Measurements from ENCODE around the gene HEYL. TPM values are rescaled to one million over a fixed set of nuclear protein-coding genes. Genes with fewer than 3 reads are reported as not detected.

The HEYL gene
- total RNA-seq, 2 donors from 2014 or later = 28.1 to 35.4 TPM

DNA sequence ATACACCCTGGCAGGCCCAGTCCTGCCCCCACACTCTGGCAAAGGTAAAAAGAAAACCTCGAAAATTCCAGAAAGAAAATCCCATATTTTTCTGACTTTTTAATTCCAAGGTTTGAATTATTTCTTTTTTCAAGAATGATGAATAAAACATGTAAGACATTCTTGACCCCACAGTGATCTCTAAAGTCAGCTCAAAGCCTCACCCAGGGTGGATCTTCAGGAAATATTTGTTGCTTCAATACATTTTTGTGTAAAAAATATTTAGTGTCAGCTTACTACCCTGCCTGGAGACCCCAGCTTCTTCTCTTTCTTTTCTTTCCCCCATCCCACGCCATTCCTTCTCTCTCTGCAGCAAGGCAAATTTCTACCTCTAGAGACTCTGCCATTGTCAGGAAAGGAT is 39.4 kb upstream of the HEYL start:
- Histone ChIP-seq H3K4me3 (no peak overlapping the region), H3K36me3 (no peaks in the 10 kb centered on the region), H3K9me3 (no peaks in the 10 kb centered on the region), H3K4me1 (peaks cover 0 to 8% of the 10 kb centered on the region in 2 donors), H3K27me3 (no peaks in the 10 kb centered on the region), H3K27ac (no peak overlapping the region)
- TF ChIP-seq, protein P1, sequence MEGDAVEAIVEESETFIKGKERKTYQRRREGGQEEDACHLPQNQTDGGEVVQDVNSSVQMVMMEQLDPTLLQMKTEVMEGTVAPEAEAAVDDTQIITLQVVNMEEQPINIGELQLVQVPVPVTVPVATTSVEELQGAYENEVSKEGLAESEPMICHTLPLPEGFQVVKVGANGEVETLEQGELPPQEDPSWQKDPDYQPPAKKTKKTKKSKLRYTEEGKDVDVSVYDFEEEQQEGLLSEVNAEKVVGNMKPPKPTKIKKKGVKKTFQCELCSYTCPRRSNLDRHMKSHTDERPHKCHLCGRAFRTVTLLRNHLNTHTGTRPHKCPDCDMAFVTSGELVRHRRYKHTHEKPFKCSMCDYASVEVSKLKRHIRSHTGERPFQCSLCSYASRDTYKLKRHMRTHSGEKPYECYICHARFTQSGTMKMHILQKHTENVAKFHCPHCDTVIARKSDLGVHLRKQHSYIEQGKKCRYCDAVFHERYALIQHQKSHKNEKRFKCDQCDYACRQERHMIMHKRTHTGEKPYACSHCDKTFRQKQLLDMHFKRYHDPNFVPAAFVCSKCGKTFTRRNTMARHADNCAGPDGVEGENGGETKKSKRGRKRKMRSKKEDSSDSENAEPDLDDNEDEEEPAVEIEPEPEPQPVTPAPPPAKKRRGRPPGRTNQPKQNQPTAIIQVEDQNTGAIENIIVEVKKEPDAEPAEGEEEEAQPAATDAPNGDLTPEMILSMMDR (IDR thresholded peaks at IDR 0.05) = no peak
- no peak for DNase-seq (ENCODE audit: low spot score)

DNA sequence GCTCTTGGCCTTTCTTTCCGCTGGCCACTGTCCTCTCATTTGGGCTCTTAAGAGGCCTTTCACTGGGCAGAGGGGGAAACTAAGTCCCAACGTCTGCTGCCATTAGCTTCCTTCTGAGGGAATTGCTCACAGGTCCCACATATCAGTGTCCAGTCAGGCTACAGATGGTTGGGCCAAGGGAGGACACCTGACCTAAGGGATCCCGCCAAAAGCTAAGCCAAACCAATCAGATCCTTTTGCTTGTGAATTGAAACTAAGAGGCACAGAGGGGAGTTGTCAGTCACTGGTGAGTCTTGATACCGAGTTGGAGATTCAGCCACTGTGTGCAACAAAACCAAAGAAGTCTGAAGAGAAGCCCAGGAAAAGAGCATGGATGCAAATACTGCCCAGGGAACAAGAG is 38.2 kb upstream of the HEYL start:
- TF ChIP-seq, protein P1 (IDR thresholded peaks at IDR 0.05) = no peak
- no peak overlapping the region for H3K27ac ChIP-seq

DNA sequence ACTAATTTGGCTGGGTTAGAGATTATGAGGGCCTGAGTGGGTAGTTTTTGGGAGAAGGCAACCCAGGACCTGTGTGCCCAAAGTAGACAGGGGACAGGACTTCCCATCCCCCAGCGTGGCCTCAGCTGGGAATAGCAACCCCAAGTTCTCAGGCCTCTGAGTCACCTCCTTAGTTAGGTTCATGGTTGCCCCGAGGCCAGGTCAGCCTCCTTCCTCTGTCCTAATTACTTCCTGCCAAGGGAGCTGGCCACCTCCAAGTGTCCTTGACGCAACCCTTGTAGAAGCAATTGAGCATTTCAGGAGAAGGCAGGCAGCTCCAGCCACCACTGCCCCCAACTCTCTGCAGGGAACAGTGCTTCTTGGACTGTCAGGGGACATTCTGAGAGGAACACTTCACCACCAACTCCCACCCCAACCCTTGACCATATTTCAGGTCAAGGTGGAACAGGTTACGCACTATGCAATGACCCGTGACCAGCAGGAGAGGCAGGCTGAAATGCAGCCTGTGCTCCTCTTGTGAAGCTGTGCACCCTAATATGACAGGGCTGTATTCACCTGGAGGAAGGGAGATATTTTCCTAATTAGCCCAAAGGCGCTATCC is 37.6 kb upstream of the HEYL start:
- H3K9me3 ChIP-seq = no peaks in the 10 kb centered on the region
- no peaks in the 10 kb centered on the region for H3K36me3 ChIP-seq
- DNase-seq (ENCODE audit: low spot score) = no peak
- TF ChIP-seq, protein P1 (IDR thresholded peaks at IDR 0.05) = no peak
- peaks cover 0 to 7% of the 10 kb centered on the region in 2 donors for H3K4me1 ChIP-seq
- H3K27me3 ChIP-seq = no peaks in the 10 kb centered on the region
- no peak overlapping the region for H3K4me3 ChIP-seq
- H3K27ac ChIP-seq = no peak overlapping the region

More for the DNA sequence above, 38.2 kb upstream of the HEYL start:
- Histone ChIP-seq H3K27me3 (no peaks in the 10 kb centered on the region), H3K4me3 (no peak overlapping the region), H3K4me1 (peaks cover 0 to under 1% of the 10 kb centered on the region in 2 donors), H3K36me3 (no peaks in the 10 kb centered on the region), H3K9me3 (no peaks in the 10 kb centered on the region)
- DNase-seq (ENCODE audit: low spot score) = no peak

GRCh38 chr1:39675220-39675619 is 35.8 kb upstream of the HEYL start:
- Histone ChIP-seq H3K9me3 (no peaks in the 10 kb centered on the region), H3K27me3 (no peaks in the 10 kb centered on the region), H3K4me1 (peaks cover 0 to 24% of the 10 kb centered on the region in 2 donors), H3K36me3 (no peaks in the 10 kb centered on the region), H3K27ac (no peak overlapping the region), H3K4me3 (no peak overlapping the region)
- no peak for DNase-seq (ENCODE audit: low spot score)
- TF ChIP-seq, protein P1 (IDR thresholded peaks at IDR 0.05) = no peak

GRCh38 chr1:39673215-39673614 is 33.8 kb upstream of the HEYL start:
- H3K27me3 ChIP-seq = no peaks in the 10 kb centered on the region
- no peak for DNase-seq (ENCODE audit: low spot score)
- H3K9me3 ChIP-seq = no peaks in the 10 kb centered on the region
- no peak overlapping the region for H3K4me3 ChIP-seq
- H3K27ac ChIP-seq = no peak overlapping the region
- H3K4me1 ChIP-seq = peaks cover 0 to 37% of the 10 kb centered on the region in 2 donors
- TF ChIP-seq, protein P1 (IDR thresholded peaks at IDR 0.05) = no peak
- no peaks in the 10 kb centered on the region for H3K36me3 ChIP-seq

DNA sequence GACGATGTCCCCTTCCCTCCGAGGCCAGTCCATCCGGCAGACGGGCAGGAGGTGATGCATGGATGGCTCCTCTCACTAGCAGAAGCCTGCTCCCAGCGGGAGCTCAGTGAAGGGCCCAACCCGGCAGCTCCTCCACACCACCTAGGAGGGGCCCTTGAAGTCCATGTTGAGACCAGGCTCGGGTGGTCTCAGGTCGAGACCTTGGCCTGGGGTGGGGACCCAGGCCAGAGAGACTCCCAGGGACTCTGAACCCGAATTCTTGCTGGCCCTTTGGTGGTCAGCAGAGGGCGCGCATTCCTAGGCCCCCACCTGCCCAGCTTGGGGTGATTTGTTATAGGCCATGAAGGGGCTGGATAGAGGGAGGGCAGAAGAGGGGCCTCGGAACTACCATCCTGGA is 33.1 kb upstream of the HEYL start:
- H3K9me3 ChIP-seq = no peaks in the 10 kb centered on the region
- no peaks in the 10 kb centered on the region for H3K27me3 ChIP-seq
- peak overlapping the region; percentile 56 to 64 for H3K4me3 ChIP-seq
- peak overlapping the region; percentile 69 to 85 for H3K27ac ChIP-seq
- H3K36me3 ChIP-seq = no peaks in the 10 kb centered on the region
- peaks cover 0 to 44% of the 10 kb centered on the region in 2 donors for H3K4me1 ChIP-seq
- TF ChIP-seq, protein P1 (IDR thresholded peaks at IDR 0.05) = peak in 1 of 2 donors; percentile 47
- no peak for DNase-seq (ENCODE audit: low spot score)

All from right atrium auricular region (tissue), 2 donors.